ENCODE data around the gene MRNIP. TPM values are rescaled to one million over a fixed set of nuclear protein-coding genes. Genes with fewer than 3 reads are reported as not detected.
A peak's percentile ranks its signal among the peaks of the same experiment; 100 is the strongest.
"Not testable (repeated sequence)": the region's sequence is repeated elsewhere in the genome, so short reads cannot be mapped to it uniquely, and the experiment has no call there.

Gene MRNIP
- total RNA-seq, 2 donors from 2014 or later: 11.1 to 12.7 TPM

DNA sequence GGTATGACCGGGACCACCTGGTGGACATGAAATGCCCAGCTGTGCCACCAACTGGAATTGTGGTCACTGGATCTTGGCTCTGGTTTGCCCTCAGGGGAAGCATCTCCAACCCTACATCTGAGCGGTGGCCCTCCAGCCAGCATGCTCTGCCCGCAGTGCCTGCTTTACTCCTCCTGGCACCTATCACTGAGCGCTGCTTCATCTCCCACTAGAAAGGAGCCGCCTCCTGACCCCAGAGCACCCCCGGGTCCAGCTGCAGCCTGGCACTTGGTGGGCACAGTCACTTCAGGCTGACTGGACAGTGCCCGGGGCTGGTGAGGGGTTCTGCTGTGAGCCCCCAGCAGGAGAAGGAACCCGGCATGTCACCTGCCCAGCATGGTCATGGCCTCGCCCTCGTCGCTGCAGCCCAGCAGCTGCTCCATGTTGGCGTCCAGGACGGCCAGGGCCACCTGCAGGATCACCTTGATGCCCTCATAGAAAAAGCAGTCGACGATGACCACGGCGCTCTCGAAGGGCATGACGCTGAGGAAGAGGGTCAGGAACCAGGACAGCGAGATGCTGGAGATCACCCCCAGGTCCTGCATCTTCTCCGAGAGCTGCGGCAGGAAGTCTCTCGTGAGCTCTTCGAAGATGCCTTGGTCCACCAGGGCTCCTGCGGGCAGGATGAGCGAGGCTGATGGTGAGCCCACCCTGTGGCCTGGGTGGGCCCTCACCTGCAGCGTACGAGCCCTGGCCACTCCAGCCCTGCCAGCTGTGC is 16.1 kb upstream of the MRNIP start:
- ATAC-seq: no peak
- intact Hi-C loops (cut with DNase I): no loop called here
- no peak for DNase-seq

- ATAC-seq (no peak), DNase-seq (no peak)
- intact Hi-C loops (cut with DNase I): no loop called here
Measured at GRCh38 chr5:179874136-179874535, 15.5 kb upstream of the MRNIP start.

GRCh38 chr5:179873588-179874110 is 15.0 kb upstream of the MRNIP start:
- DNase-seq (no peak), ATAC-seq (no peak)
- intact Hi-C loops (cut with DNase I): no loop called here

GRCh38 chr5:179872828-179873575 is 14.4 kb upstream of the MRNIP start:
- DNase-seq: no peak
- ATAC-seq: no peak
- intact Hi-C loops (cut with DNase I): no loop called here

DNA sequence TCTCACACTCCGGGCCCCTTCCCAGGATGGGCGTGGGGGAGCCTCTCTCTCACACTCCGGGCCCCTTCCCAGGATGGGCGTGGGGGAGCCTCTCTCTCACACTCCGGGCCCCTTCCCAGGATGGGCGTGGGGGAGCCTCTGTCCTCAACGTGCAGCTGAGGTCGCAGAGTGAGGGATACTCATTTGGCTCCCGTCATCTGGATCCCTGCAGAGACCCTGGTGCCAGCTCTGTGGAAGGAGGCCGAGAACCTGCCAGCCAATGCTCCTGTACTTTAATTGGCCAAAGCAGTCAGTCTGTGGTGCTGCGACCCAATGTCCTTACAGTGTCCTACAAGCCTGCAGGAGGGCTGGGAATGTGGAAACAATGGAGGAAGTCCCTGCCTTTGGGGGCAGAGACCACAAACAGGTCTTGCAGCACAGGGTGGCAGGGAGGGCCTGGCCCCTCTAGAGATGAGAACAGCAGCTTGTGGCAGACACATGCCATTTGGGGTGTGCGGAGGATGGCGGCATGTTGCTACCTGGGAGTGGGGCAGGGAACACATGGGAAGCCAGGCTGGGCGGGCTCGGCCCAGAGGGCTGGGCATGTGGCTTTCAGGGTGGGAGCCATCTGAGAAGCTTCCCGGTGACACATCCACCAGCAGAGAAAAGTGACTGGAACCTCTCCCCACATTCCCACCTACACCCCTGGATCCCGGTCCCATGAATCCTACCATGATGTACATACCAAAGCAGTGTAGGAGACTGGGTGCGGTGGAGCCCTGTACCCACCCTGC is 13.6 kb upstream of the MRNIP start:
- no peak for ATAC-seq
- DNase-seq: no peak
- intact Hi-C loops (cut with DNase I): no loop called here

DNA sequence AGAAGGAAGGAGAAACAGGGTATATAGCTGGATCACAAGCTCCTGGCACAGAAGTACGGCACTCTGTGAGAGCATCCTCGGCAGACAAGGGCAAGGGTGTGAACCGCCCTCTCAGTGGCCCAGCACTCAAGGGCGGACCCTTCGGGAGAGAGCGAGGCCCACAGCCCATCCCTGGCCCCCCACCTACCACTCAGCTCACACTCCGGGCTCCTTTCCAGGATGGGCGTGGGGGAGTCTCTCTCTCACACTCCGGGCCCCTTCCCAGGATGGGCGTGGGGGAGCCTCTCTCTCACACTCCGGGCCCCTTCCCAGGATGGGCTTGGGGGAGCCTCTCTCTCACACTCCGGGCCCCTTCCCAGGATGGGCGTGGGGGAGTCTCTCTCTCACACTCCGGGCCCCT is 12.9 kb upstream of the MRNIP start:
- intact Hi-C loops (cut with DNase I); ATAC-seq; DNase-seq: not testable (repeated sequence)

- DNase-seq: no peak
- intact Hi-C loops (cut with DNase I): no loop called here
- ATAC-seq: no peak
Measured at GRCh38 chr5:179870952-179871351, 12.3 kb upstream of the MRNIP start.

DNA sequence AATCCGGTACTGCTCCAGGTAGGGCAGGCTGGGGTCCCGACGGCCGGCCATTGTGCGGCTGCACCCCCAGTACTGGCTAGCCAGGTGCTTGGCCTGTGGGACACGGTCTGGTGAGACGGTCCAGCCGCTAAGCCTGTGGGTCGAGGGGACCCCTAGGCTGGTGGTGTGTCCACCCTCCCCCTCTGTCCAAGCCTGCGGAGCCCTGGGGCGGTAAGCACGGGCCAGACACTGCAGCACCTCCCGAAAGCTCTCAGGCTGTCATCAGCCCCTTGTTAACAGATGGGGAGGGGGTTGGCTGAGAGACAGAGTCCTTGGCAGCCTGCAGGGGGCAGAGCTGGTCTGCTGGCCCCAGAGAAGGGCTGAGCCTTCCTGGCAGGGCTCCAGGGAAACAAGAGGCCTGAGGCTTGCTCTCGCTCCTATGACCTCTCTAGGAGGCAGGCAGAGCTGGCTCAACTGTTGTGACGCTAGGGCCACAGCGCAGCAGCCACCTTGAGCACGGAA is 11.8 kb upstream of the MRNIP start:
- intact Hi-C loops (cut with DNase I): no loop called here
- peak; percentile 83 for DNase-seq
- ATAC-seq: peak; percentile 62 to 83

- intact Hi-C loops (cut with DNase I): no loop called here
Measured at GRCh38 chr5:179869641-179870402, 11.2 kb upstream of the MRNIP start.

GRCh38 chr5:179869101-179869500 is 10.5 kb upstream of the MRNIP start:
- ATAC-seq: no peak
- intact Hi-C loops (cut with DNase I): no loop called here
- DNase-seq: no peak

More at GRCh38 chr5:179869641-179870402, 11.2 kb upstream of the MRNIP start:
- no peak for DNase-seq
- peak in 1 of 2 donors; percentile 9 for ATAC-seq

GRCh38 chr5:179868541-179868940 is 9.9 kb upstream of the MRNIP start:
- no peak for ATAC-seq
- no peak for DNase-seq
- intact Hi-C loops (cut with DNase I): no loop called here

DNA sequence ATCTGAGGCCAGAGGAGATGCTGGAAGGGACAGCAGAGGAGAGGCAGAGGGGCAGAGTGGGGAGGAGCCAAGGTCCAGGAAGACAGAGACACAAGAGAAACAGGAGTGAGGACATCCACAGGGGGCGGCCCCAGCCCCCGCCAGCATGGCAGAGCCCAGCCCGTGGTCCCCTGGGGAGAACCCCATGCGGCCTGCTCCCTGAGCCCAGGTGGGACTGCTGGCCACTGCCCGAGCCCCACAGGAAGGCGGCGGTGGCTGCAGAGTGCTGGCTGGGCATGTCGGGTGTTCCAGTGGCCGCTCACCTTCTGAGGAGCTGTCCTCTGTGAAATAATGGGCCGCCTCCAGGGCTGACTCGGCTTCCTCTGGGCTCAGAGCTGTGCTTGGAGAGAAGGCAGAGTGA is 8.9 kb upstream of the MRNIP start:
- DNase-seq: no peak
- no peak for ATAC-seq
- intact Hi-C loops (cut with DNase I): no loop called here

GRCh38 chr5:179867079-179867465 is 8.5 kb upstream of the MRNIP start:
- intact Hi-C loops (cut with DNase I): no loop called here
- ATAC-seq: no peak

GRCh38 chr5:179866241-179867078 is 7.8 kb upstream of the MRNIP start:
- ATAC-seq (no peak), DNase-seq (no peak)

More at GRCh38 chr5:179867079-179867465, 8.5 kb upstream of the MRNIP start:
- no peak for DNase-seq

GRCh38 chr5:179865491-179866240 is 7.0 kb upstream of the MRNIP start:
- no peak for DNase-seq

More at GRCh38 chr5:179866241-179867078, 7.8 kb upstream of the MRNIP start:
- intact Hi-C loops (cut with DNase I): no loop called here

DNA sequence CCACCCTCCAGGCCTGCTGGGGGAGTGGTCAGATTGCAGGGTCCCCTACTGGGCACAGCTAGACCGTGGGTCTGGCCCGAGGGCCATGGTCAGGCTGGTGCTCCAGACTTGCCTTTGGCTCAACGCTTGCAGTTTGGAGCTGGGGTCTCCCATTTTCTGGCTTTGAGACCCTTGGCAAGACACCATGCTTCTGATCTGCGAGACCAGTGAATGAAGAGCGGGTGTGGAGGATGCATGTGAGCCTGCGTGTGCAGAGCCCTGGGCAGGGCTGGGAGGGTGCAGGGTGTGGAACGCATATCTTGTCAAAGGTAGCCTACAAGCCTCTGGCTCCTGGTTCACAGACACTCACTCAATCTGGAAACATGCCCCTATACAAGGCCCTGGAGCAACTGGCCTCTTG is 6.1 kb upstream of the MRNIP start:
- DNase-seq (no peak), ATAC-seq (no peak)
- intact Hi-C loops (cut with DNase I): no loop called here

More at GRCh38 chr5:179865491-179866240, 7.0 kb upstream of the MRNIP start:
- intact Hi-C loops (cut with DNase I): no loop called here
- ATAC-seq: no peak

DNA sequence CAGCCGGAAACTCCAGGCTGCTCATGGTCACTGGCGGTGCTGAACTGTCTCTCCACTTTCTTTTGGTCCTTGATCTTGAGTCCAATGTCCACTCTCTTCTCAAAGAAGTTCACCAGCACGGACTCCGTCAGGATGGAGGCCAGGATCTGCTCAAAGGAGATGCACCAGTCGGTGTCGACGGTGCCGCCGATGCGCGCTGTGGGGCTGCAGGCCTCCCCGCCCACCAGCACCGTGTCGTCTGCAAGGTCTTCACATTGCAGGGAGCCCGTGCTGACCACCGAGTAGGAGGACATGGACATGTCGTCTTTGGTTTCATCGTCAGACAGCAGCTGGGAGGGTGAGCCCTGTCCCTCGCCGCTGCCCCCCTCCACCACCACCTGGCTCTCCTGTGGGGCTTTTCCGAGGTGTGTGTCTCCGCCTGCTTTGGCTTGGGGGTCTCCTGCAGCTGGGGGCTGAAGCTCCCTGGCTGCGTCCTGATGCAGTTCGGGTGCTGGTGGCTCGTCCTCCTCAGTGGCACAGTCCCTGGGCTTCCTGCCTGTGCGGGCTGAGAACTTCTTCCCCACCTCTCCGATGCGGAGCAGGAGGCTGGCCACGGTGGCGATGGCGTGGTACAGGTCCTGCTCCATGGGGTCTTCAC is 5.0 kb upstream of the MRNIP start:
- DNase-seq (no peak), ATAC-seq (no peak)
- intact Hi-C loops (cut with DNase I): no loop called here

All from left cardiac atrium (tissue), 4 donors.